Hepatocyte (in vitro differentiated cells): ENCODE measurements around the gene FAM50A. TPM values are rescaled to one million over a fixed set of nuclear protein-coding genes. Genes with fewer than 3 reads are reported as not detected.
A peak's percentile ranks its signal among the peaks of the same experiment; 100 is the strongest.

Experiments
- DNase-seq: peaks from one replicate; pipeline ENCODE4 v3.0.0-alpha.2; 2016; ENCODE audit warnings: low spot score
- H2AFZ ChIP-seq: fragments of 200-600 bp; sonication (generic); 2 replicates; pipeline ENCODE4 v1.6.0; 2016; ENCODE audit warnings: antibody characterized with exemption, mild to moderate bottlenecking
- H3K27ac ChIP-seq: fragments of 200-600 bp; sonication (generic); 2 replicates; pipeline ENCODE4 v1.5.1; 2016; ENCODE audit warnings: mild to moderate bottlenecking
- H3K27me3 ChIP-seq: fragments of 200-600 bp; sonication (generic); 2 replicates; pipeline ENCODE4 v1.6.1; 2016
- H3K36me3 ChIP-seq: fragments of 200-600 bp; sonication (generic); replicated peaks from 2 replicates; pipeline ENCODE4 v1.5.1; 2016; ENCODE audit warnings: low read depth; ENCODE audit not compliant: insufficient read depth
- H3K4me1 ChIP-seq: fragments of 200-600 bp; sonication (generic); 2 replicates; pipeline ENCODE4 v1.5.1; 2016; ENCODE audit warnings: mild to moderate bottlenecking, moderate library complexity; ENCODE audit not compliant: insufficient read depth
- H3K4me2 ChIP-seq: fragments of 200-600 bp; sonication (generic); 2 replicates; pipeline ENCODE4 v1.6.0; 2016
- H3K4me3 ChIP-seq: fragments of 200-600 bp; sonication (generic); 2 replicates; pipeline ENCODE4 v1.5.1; 2016; ENCODE audit warnings: mild to moderate bottlenecking
- H3K79me2 ChIP-seq: fragments of 200-600 bp; sonication (generic); 2 replicates; pipeline ENCODE4 v1.6.0; 2017; ENCODE audit warnings: mild to moderate bottlenecking
- H3K9me2 ChIP-seq: fragments of 200-600 bp; sonication (generic); replicated peaks from 2 replicates; pipeline ENCODE4 v1.6.0; 2017; ENCODE audit warnings: mild to moderate bottlenecking; ENCODE audit not compliant: insufficient read depth
- H3K9me3 ChIP-seq: fragments of 200-600 bp; sonication (generic); 2 replicates; pipeline ENCODE4 v1.5.1; 2016; ENCODE audit warnings: low read depth, mild to moderate bottlenecking
- H4K20me1 ChIP-seq: fragments of 200-600 bp; sonication (generic); 2 replicates; pipeline ENCODE4 v1.6.0; 2016; ENCODE audit warnings: mild to moderate bottlenecking; ENCODE audit not compliant: insufficient read depth, poor library complexity, severe bottlenecking
- CTCF ChIP-seq: fragments of 200-600 bp; sonication (generic); IDR thresholded peaks from 2 replicates; pipeline ENCODE4 v1.5.1; 2016; ENCODE audit warnings: antibody characterized with exemption, mild to moderate bottlenecking; ENCODE audit not compliant: poor library complexity
- EZH2 ChIP-seq: fragments of 200-600 bp; sonication (generic); IDR thresholded peaks from 2 replicates; pipeline ENCODE4 v1.6.1; 2016; ENCODE audit warnings: antibody characterized with exemption, mild to moderate bottlenecking, borderline replicate concordance
- EZH2phosphoT487 ChIP-seq: fragments of 200-600 bp; sonication (generic); IDR thresholded peaks from one replicate; pipeline ENCODE4 v1.6.1; 2018; ENCODE audit warnings: antibody characterized with exemption, mild to moderate bottlenecking, low read depth, moderate library complexity; ENCODE audit not compliant: unreplicated experiment, severe bottlenecking
- WGBS: methylation state at CpG from one replicate; pipeline ENCODE4 v1.1.6; 2016; ENCODE audit warnings: low lambda C conversion rate; ENCODE audit errors: missing lambda C conversion rate; 5-methylcytosine and 5-hydroxymethylcytosine counted together
- polyA plus RNA-seq: library from polyadenylated mRNA; unstranded; fragments of >200 nt; fragmentation: Nextera tagmentation; extraction: Ambion mirVana; gene quantifications from 2 replicates; pipeline ENCODE4 v1.2.1, GENCODE V29; 2016
- total RNA-seq: library from RNA; depleted of rRNA; stranded (reverse); fragments of >200 nt; gene quantifications from 2 replicates; pipeline ENCODE4 v1.2.3, GENCODE V29; 2014

FAM50A gene
- total and polyA plus RNA-seq, 2 experiments from 2014 or later, result 65.9 to 147 TPM

- no peaks in the 10 kb centered on the region for H3K9me2 ChIP-seq
- no peak overlapping the region for H2AFZ ChIP-seq
- WGBS, result 66% methylated on average over 4 of the region's 4 CpGs
- H3K9me3 ChIP-seq, result no peaks in the 10 kb centered on the region
- peaks cover 23% of the 10 kb centered on the region for H4K20me1 ChIP-seq
- no peak overlapping the region for H3K4me3 ChIP-seq
- DNase-seq, result no peak
- H3K27ac ChIP-seq, result no peak overlapping the region
- H3K36me3 ChIP-seq, result peaks cover 3% of the 10 kb centered on the region
- H3K4me2 ChIP-seq, result no peak overlapping the region
- peaks cover 4% of the 10 kb centered on the region for H3K4me1 ChIP-seq
- no peaks in the 10 kb centered on the region for H3K27me3 ChIP-seq
- H3K79me2 ChIP-seq, result peaks cover 12% of the 10 kb centered on the region
- TF ChIP-seq EZH2phosphoT487, result no peak
- TF ChIP-seq EZH2, result no peak
- TF ChIP-seq CTCF, result no peak
Measured at GRCh38 chrX:154403858-154404257, 40.1 kb upstream of the FAM50A start.

- H4K20me1 ChIP-seq, result peaks cover 15% of the 10 kb centered on the region
- peaks cover 4% of the 10 kb centered on the region for H3K4me1 ChIP-seq
- WGBS, result 97% methylated on average over 16 of the region's 16 CpGs
- TF ChIP-seq CTCF (no peak), EZH2 (no peak), EZH2phosphoT487 (no peak)
- no peaks in the 10 kb centered on the region for H3K9me2 ChIP-seq
- H3K36me3 ChIP-seq, result no peaks in the 10 kb centered on the region
- H3K4me3 ChIP-seq, result no peak overlapping the region
- no peak overlapping the region for H3K4me2 ChIP-seq
- peaks cover 3% of the 10 kb centered on the region for H3K79me2 ChIP-seq
- no peak overlapping the region for H3K27ac ChIP-seq
- DNase-seq, result no peak
- no peaks in the 10 kb centered on the region for H3K27me3 ChIP-seq
- H2AFZ ChIP-seq, result no peak overlapping the region
- no peaks in the 10 kb centered on the region for H3K9me3 ChIP-seq
Measured at GRCh38 chrX:154404625-154405192, 39.2 kb upstream of the FAM50A start.

GRCh38 chrX:154408659-154409221, 35.2 kb upstream of the FAM50A start:
- no peaks in the 10 kb centered on the region for H3K9me2 ChIP-seq
- no peaks in the 10 kb centered on the region for H3K36me3 ChIP-seq
- H3K27me3 ChIP-seq, result no peaks in the 10 kb centered on the region
- peak overlapping the region; percentile 75 for H3K4me2 ChIP-seq
- DNase-seq, result no peak
- H3K9me3 ChIP-seq, result no peaks in the 10 kb centered on the region
- H2AFZ ChIP-seq, result no peak overlapping the region
- H3K4me1 ChIP-seq, result no peaks in the 10 kb centered on the region
- 78% methylated on average over 10 of the region's 10 CpGs for WGBS
- no peaks in the 10 kb centered on the region for H3K79me2 ChIP-seq
- H3K27ac ChIP-seq, result peak overlapping the region; percentile 88
- H3K4me3 ChIP-seq, result no peak overlapping the region
- no peaks in the 10 kb centered on the region for H4K20me1 ChIP-seq
- TF ChIP-seq EZH2, result no peak

GRCh38 chrX:154409222-154409871, 34.6 kb upstream of the FAM50A start, which contains the start of gene DNASE1L1:
TSS of gene DNASE1L1 (minus strand) at chrX:154409254. CDS start at chrX:154405568, 3,686 bp downstream.
- 58% methylated on average over 18 of the region's 26 CpGs for WGBS
- TF ChIP-seq EZH2phosphoT487 (no peak), CTCF (no peak), EZH2 (no peak)
- DNase-seq, result peak; percentile 90

More at GRCh38 chrX:154409222-154409871, 34.6 kb upstream of the FAM50A start, which contains the start of gene DNASE1L1:
- H3K4me1 ChIP-seq, result no peaks in the 10 kb centered on the region
- peak within 1 kb of the TSS; percentile 75 for H3K4me2 ChIP-seq
- H3K4me3 ChIP-seq, result no peak within 1 kb of the TSS
- H3K27ac ChIP-seq, result peak within 1 kb of the TSS; percentile 88
- H3K36me3 ChIP-seq, result no peaks in the 10 kb centered on the region
- H3K27me3 ChIP-seq, result no peaks in the 10 kb centered on the region
- no peaks in the 10 kb centered on the region for H4K20me1 ChIP-seq
- H2AFZ ChIP-seq, result no peak within 1 kb of the TSS
- H3K79me2 ChIP-seq, result no peaks in the 10 kb centered on the region
- no peaks in the 10 kb centered on the region for H3K9me3 ChIP-seq
- H3K9me2 ChIP-seq, result no peaks in the 10 kb centered on the region
